Inferior parietal cortex (tissue), 1 donor: ENCODE data around the gene IL9R.
"Not testable (repeated sequence)": the region's sequence is repeated elsewhere in the genome, so short reads cannot be mapped to it uniquely, and the experiment has no call there.

Experiments used
- DNase-seq: peaks from one replicate; pipeline ENCODE4 v3.0.0-alpha.2; 2016; ENCODE audit errors: extremely low spot score

The IL9R gene

DNA sequence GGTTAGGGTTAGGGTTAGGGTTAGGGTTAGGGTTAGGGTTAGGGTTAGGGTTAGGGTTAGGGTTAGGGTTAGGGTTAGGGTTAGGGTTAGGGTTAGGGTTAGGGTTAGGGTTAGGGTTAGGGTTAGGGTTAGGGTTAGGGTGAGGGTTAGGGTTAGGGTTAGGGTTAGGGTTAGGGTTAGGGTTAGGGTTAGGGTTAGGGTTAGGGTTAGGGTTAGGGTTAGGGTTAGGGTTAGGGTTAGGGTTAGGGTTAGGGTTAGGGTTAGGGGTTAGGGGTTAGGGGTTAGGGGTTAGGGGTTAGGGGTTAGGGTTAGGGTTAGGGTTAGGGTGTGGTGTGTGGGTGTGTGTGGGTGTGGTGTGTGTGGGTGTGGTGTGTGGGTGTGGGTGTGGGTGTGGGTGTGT is 33.0 kb downstream of the IL9R start:
- DNase-seq: not testable (repeated sequence)
